ENCODE data around the gene DLK1. TPM values are rescaled to one million over a fixed set of nuclear protein-coding genes. Genes with fewer than 3 reads are reported as not detected.

DLK1 gene
- total and polyA plus RNA-seq, 3 donors from 2014 or later, result 45.6 to 109 (median 59.4) TPM

- Histone ChIP-seq H3K27ac (no peak overlapping the region), H3K4me1 (peaks cover 13% of the 10 kb centered on the region), H3K36me3 (ENCODE audit: low read depth, missing control alignments) (no peaks in the 10 kb centered on the region), H3K27me3 (no peaks in the 10 kb centered on the region), H3K9me3 (no peaks in the 10 kb centered on the region), H3K4me3 (no peak overlapping the region)
- 94 to 95% methylated on average over 28 to 29 of the region's 29 CpGs for WGBS, 2 donors
- TF ChIP-seq, protein P1, sequence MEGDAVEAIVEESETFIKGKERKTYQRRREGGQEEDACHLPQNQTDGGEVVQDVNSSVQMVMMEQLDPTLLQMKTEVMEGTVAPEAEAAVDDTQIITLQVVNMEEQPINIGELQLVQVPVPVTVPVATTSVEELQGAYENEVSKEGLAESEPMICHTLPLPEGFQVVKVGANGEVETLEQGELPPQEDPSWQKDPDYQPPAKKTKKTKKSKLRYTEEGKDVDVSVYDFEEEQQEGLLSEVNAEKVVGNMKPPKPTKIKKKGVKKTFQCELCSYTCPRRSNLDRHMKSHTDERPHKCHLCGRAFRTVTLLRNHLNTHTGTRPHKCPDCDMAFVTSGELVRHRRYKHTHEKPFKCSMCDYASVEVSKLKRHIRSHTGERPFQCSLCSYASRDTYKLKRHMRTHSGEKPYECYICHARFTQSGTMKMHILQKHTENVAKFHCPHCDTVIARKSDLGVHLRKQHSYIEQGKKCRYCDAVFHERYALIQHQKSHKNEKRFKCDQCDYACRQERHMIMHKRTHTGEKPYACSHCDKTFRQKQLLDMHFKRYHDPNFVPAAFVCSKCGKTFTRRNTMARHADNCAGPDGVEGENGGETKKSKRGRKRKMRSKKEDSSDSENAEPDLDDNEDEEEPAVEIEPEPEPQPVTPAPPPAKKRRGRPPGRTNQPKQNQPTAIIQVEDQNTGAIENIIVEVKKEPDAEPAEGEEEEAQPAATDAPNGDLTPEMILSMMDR (IDR thresholded peaks at IDR 0.05), result no peak
- TF ChIP-seq POLR2A (IDR thresholded peaks at IDR 0.05), result no peak
- intact Hi-C loops (cut with DNase I; ENCODE audit: low total_unique reads), result no loop called here
- no peak for DNase-seq
These were observed 35.2 kb upstream of the DLK1 start for GRCh38 chr14:100691395-100692056.

GRCh38 chr14:100692256-100692655, 34.4 kb upstream of the DLK1 start:
- H3K9me3 ChIP-seq, result no peaks in the 10 kb centered on the region
- no peaks in the 10 kb centered on the region for H3K27me3 ChIP-seq
- 89 to 94% methylated on average over 5 to 6 of the region's 6 CpGs for WGBS, 2 donors
- intact Hi-C loops (cut with DNase I; ENCODE audit: low total_unique reads), result no loop called here
- H3K36me3 ChIP-seq (ENCODE audit: low read depth, missing control alignments), result no peaks in the 10 kb centered on the region
- no peak overlapping the region for H3K27ac ChIP-seq
- H3K4me3 ChIP-seq, result no peak overlapping the region
- no peak for DNase-seq
- H3K4me1 ChIP-seq, result peaks cover 16% of the 10 kb centered on the region
- TF ChIP-seq, protein P1 (IDR thresholded peaks at IDR 0.05), result no peak
- TF ChIP-seq POLR2A (IDR thresholded peaks at IDR 0.05), result no peak

GRCh38 chr14:100692859-100693558, 33.7 kb upstream of the DLK1 start:
- no peak for TF ChIP-seq POLR2A (IDR thresholded peaks at IDR 0.05)
- TF ChIP-seq, protein P1 (IDR thresholded peaks at IDR 0.05), result no peak
- Histone ChIP-seq H3K36me3 (ENCODE audit: low read depth, missing control alignments) (no peaks in the 10 kb centered on the region), H3K9me3 (no peaks in the 10 kb centered on the region), H3K4me1 (peaks cover 16% of the 10 kb centered on the region), H3K27me3 (no peaks in the 10 kb centered on the region), H3K4me3 (no peak overlapping the region), H3K27ac (no peak overlapping the region)
- DNase-seq, result no peak
- intact Hi-C loops (cut with DNase I; ENCODE audit: low total_unique reads), result no loop called here
- WGBS, 2 donors, result 85 to 91% methylated on average over 21 to 27 of the region's 27 CpGs

GRCh38 chr14:100693877-100694578, 32.7 kb upstream of the DLK1 start:
- Histone ChIP-seq H3K4me1 (peaks cover 16% of the 10 kb centered on the region), H3K4me3 (no peak overlapping the region), H3K36me3 (ENCODE audit: low read depth, missing control alignments) (no peaks in the 10 kb centered on the region), H3K27me3 (no peaks in the 10 kb centered on the region), H3K9me3 (no peaks in the 10 kb centered on the region), H3K27ac (no peak overlapping the region)
- intact Hi-C loops (cut with DNase I; ENCODE audit: low total_unique reads), result no loop called here
- TF ChIP-seq POLR2A (IDR thresholded peaks at IDR 0.05), result no peak
- TF ChIP-seq, protein P1 (IDR thresholded peaks at IDR 0.05), result no peak
- no peak for DNase-seq
- 91 to 94% methylated on average over 19 to 20 of the region's 23 CpGs for WGBS, 2 donors

All from testis (tissue), 3 donors.